ENCODE results near the gene NPPA.

The NPPA gene

DNA sequence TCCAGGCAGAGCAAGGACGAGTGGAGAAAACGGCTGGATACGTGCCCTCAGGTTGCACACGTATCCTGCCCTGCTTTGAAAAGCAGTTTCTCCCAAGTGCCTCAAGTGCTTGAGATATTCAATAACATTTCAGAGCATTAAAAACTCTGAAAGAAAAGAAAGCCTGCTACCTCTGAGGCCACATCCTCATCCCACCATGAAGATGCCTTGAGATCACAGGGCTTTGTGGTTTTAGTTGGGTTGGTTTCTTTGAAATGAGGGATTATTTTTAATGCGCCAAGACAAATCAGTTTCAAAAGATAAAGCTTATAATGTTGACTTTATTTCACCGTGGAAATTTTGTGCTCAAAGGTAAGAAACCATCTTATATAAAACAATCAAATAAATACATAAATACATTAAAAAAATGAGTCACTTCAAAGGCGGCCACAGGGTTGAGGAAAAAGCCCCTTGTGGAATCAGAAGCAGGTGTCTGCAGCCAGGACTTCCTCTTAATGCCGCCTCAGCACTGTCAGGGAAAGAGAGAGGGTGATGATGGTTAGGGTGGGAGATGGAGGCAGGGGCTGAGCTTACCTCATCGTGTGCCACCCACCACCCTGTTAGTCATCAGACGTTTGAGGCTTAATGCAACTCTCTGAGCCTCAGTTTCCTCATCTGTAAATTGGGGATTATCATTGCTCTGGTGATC lies 9.7 kb upstream of the NPPA start:
- peaks cover 24% of the 10 kb centered on the region for H3K27me3 ChIP-seq (ENCODE audit: low read depth, low read length)

DNA sequence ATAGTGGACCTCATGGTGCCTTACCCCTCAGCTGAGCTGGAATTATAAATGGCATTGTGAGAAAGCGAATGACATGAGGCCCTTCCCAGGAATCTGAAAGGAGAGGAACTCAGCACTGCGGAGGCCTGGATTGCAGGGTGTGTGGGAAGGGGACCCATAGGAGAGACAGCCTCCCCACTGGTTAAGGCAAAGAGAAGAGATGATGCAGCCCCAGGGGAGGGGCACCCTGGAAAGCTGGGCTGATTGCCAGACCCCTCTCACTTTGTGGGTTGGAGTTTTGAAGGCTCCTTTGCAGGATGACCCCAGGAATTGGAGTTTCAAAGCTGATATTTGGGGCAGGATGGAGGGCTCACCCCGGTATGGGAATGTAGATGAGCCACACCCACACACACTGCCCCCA lies 9.1 kb upstream of the NPPA start:
- Histone ChIP-seq H3K36me3 (ENCODE audit: control insufficient read depth in 1 of 2, insufficient read depth in 2 of 2, low read length in 2 of 2) (no peaks in the 10 kb centered on the region), H3K4me3 (ENCODE audit: low read depth in 1 of 2, low read length in 2 of 2) (no peak overlapping the region), H3K9me3 (ENCODE audit: control insufficient read depth in 1 of 2, low read length in 2 of 2) (no peaks in the 10 kb centered on the region), H3K4me1 (ENCODE audit: control insufficient read depth in 1 of 2, insufficient read depth in 2 of 2, low read length in 2 of 2) (peaks cover 0 to 5% of the 10 kb centered on the region in 2 donors), H3K27me3 (ENCODE audit: low read depth, low read length) (peaks cover 24% of the 10 kb centered on the region), H3K27ac (ENCODE audit: low read length) (no peak overlapping the region)

More for the DNA sequence above, 9.7 kb upstream of the NPPA start:
- Histone ChIP-seq H3K4me1 (ENCODE audit: control insufficient read depth in 1 of 2, insufficient read depth in 2 of 2, low read length in 2 of 2) (peaks cover 0 to 5% of the 10 kb centered on the region in 2 donors), H3K36me3 (ENCODE audit: control insufficient read depth in 1 of 2, insufficient read depth in 2 of 2, low read length in 2 of 2) (no peaks in the 10 kb centered on the region), H3K9me3 (ENCODE audit: control insufficient read depth in 1 of 2, low read length in 2 of 2) (no peaks in the 10 kb centered on the region), H3K4me3 (ENCODE audit: low read depth in 1 of 2, low read length in 2 of 2) (no peak overlapping the region), H3K27ac (ENCODE audit: low read length) (no peak overlapping the region)

DNA sequence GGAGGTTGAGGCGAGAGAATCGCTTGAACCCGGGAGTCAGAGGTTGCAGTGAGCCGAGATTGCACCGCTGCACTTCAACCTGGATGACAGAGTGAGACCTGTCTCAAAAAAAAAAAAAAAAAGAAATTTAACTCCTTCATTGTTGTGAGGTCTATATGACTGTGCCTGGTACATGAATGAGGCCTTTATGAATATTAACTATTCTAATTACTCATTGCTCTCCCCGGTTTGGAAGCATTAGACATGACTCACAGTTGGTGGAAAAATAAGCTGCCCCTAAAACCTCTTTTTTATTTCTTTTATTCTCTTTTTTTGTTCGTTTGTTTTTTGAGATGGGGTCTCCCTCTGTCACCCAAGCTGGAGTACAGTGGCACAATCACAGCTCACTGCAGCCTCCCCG lies 7.8 kb upstream of the NPPA start:
- H3K4me1 ChIP-seq (ENCODE audit: control insufficient read depth in 1 of 2, insufficient read depth in 2 of 2, low read length in 2 of 2), result peaks cover 0 to 5% of the 10 kb centered on the region in 2 donors
- no peaks in the 10 kb centered on the region for H3K9me3 ChIP-seq (ENCODE audit: control insufficient read depth in 1 of 2, low read length in 2 of 2)
- no peaks in the 10 kb centered on the region for H3K36me3 ChIP-seq (ENCODE audit: control insufficient read depth in 1 of 2, insufficient read depth in 2 of 2, low read length in 2 of 2)
- no peak overlapping the region for H3K27ac ChIP-seq (ENCODE audit: low read length)
- H3K4me3 ChIP-seq (ENCODE audit: low read depth in 1 of 2, low read length in 2 of 2), result no peak overlapping the region
- peaks cover 22% of the 10 kb centered on the region for H3K27me3 ChIP-seq (ENCODE audit: low read depth, low read length)

- H3K36me3 ChIP-seq (ENCODE audit: control insufficient read depth in 1 of 2, insufficient read depth in 2 of 2, low read length in 2 of 2), result no peaks in the 10 kb centered on the region
- H3K9me3 ChIP-seq (ENCODE audit: control insufficient read depth in 1 of 2, low read length in 2 of 2), result no peaks in the 10 kb centered on the region
- peaks cover 0 to 5% of the 10 kb centered on the region in 2 donors for H3K4me1 ChIP-seq (ENCODE audit: control insufficient read depth in 1 of 2, insufficient read depth in 2 of 2, low read length in 2 of 2)
- no peak overlapping the region for H3K4me3 ChIP-seq (ENCODE audit: low read depth in 1 of 2, low read length in 2 of 2)
- peaks cover 14% of the 10 kb centered on the region for H3K27me3 ChIP-seq (ENCODE audit: low read depth, low read length)
- no peak overlapping the region for H3K27ac ChIP-seq (ENCODE audit: low read length)
Observed at GRCh38 chr1:11854519-11854918, 6.9 kb upstream of the NPPA start.

DNA sequence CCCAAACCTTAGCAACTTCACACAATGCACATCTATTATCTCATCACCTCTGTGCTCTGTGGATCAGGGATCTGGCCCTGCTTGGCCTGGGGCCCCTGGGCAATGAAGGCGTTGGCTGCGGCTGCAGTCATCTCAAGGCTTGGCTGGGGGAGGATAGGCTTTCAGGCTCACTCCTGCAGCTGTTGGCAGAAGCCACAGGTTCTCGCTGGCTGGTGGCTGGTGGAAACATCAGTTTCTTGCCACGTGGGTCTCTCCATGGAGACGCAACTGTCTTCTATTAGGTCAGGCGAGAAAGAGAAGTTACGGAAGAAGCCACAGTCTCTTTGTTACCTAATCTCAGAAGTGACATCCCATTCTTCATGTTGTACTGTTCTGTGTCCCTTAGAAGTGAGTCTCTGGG lies 3.6 kb upstream of the NPPA start:
- Histone ChIP-seq H3K4me3 (ENCODE audit: low read depth in 1 of 2, low read length in 2 of 2) (no peak overlapping the region), H3K27me3 (ENCODE audit: low read depth, low read length) (no peaks in the 10 kb centered on the region), H3K27ac (ENCODE audit: low read length) (no peak overlapping the region), H3K9me3 (ENCODE audit: control insufficient read depth in 1 of 2, low read length in 2 of 2) (no peaks in the 10 kb centered on the region), H3K4me1 (ENCODE audit: control insufficient read depth in 1 of 2, insufficient read depth in 2 of 2, low read length in 2 of 2) (no peaks in the 10 kb centered on the region), H3K36me3 (ENCODE audit: control insufficient read depth in 1 of 2, insufficient read depth in 2 of 2, low read length in 2 of 2) (peaks cover 3 to 4% of the 10 kb centered on the region in 2 donors)

DNA sequence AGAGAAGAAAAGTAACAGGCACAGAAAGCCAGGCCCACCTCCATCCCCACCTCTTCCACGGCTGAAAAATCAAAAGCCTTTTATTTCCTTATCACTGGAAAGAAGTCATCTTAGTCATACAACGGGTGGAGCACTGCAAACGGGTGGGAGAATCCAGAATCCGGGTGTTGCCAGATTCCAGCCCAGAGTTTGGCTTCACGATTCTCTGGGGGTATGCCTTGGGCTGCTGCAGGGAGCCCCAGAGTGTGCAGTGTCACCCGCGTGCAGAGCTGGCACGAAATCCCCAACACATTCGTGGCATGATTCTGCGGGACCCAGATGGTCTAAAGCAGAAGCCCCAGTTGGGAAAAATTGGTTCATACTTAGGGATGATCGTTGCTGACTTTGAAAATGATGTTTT lies 2.6 kb upstream of the NPPA start:
- H3K4me3 ChIP-seq (ENCODE audit: low read depth in 1 of 2, low read length in 2 of 2), result no peak overlapping the region
- H3K4me1 ChIP-seq (ENCODE audit: control insufficient read depth in 1 of 2, insufficient read depth in 2 of 2, low read length in 2 of 2), result no peaks in the 10 kb centered on the region
- no peak overlapping the region for H3K27ac ChIP-seq (ENCODE audit: low read length)
- H3K9me3 ChIP-seq (ENCODE audit: control insufficient read depth in 1 of 2, low read length in 2 of 2), result no peaks in the 10 kb centered on the region
- H3K36me3 ChIP-seq (ENCODE audit: control insufficient read depth in 1 of 2, insufficient read depth in 2 of 2, low read length in 2 of 2), result peaks cover 3 to 11% of the 10 kb centered on the region in 2 donors
- H3K27me3 ChIP-seq (ENCODE audit: low read depth, low read length), result no peaks in the 10 kb centered on the region

DNA sequence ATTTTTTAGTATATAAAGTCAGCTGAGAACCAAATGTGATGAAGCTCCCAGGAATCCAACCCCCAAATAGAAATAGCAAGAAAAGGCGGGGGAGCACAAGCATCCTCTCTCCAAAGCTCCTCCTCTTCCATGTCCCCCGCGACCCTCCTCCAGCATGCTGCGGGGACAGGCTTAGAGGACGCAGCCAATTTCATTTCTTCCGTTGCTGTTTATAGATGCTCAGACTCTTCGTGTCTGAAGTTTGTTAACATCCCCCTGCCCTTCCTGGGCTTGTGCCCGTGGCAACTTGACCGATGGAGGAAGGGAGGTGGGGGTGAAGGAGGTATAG lies 754 bp upstream of the NPPA start:
- no peaks in the 10 kb centered on the region for H3K9me3 ChIP-seq (ENCODE audit: control insufficient read depth in 1 of 2, low read length in 2 of 2)
- no peaks in the 10 kb centered on the region for H3K4me1 ChIP-seq (ENCODE audit: control insufficient read depth in 1 of 2, insufficient read depth in 2 of 2, low read length in 2 of 2)
- no peak overlapping the region for H3K4me3 ChIP-seq (ENCODE audit: low read depth in 1 of 2, low read length in 2 of 2)
- no peak overlapping the region for H3K27ac ChIP-seq (ENCODE audit: low read length)
- peaks cover 15 to 26% of the 10 kb centered on the region in 2 donors for H3K36me3 ChIP-seq (ENCODE audit: control insufficient read depth in 1 of 2, insufficient read depth in 2 of 2, low read length in 2 of 2)
- H3K27me3 ChIP-seq (ENCODE audit: low read depth, low read length), result no peaks in the 10 kb centered on the region

DNA sequence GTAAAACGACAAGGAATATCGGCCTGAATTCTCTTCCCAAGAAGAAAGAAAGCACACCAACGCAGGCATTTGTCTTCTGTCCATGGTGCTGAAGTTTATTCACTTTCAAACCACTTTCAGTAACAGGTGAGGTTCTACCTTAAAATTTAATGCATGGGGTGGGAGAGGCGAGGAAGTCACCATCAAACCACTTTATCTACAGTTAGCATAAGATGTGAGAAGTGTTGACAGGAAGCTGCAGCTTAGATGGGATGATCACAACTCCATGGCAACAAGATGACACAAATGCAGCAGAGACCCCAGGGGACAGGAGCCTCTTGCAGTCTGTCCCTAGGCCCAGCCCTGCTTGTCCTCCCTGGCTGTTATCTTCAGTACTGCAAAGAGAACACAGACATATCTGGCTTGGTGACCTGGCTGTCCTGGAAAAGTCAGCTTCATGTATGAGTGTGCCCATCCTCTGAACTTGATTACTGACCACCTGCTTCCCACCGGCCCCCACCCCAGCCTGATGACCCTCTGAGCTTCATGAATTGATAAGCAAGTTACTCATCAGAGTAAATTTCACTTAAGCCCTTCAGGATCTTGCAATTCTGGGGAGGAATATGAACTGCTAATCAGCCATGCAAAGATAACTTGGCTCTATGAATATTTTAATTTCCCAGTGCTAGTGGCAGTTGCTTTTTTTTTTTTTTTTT lies 1.8 kb downstream of the NPPA start:
- Histone ChIP-seq H3K36me3 (ENCODE audit: control insufficient read depth in 1 of 2, insufficient read depth in 2 of 2, low read length in 2 of 2) (peaks cover 37 to 46% of the 10 kb centered on the region in 2 donors), H3K4me3 (ENCODE audit: low read depth in 1 of 2, low read length in 2 of 2) (no peak overlapping the region), H3K9me3 (ENCODE audit: control insufficient read depth in 1 of 2, low read length in 2 of 2) (no peaks in the 10 kb centered on the region), H3K27ac (ENCODE audit: low read length) (no peak overlapping the region), H3K4me1 (ENCODE audit: control insufficient read depth in 1 of 2, insufficient read depth in 2 of 2, low read length in 2 of 2) (peaks cover 0 to 9% of the 10 kb centered on the region in 2 donors), H3K27me3 (ENCODE audit: low read depth, low read length) (no peaks in the 10 kb centered on the region)

DNA sequence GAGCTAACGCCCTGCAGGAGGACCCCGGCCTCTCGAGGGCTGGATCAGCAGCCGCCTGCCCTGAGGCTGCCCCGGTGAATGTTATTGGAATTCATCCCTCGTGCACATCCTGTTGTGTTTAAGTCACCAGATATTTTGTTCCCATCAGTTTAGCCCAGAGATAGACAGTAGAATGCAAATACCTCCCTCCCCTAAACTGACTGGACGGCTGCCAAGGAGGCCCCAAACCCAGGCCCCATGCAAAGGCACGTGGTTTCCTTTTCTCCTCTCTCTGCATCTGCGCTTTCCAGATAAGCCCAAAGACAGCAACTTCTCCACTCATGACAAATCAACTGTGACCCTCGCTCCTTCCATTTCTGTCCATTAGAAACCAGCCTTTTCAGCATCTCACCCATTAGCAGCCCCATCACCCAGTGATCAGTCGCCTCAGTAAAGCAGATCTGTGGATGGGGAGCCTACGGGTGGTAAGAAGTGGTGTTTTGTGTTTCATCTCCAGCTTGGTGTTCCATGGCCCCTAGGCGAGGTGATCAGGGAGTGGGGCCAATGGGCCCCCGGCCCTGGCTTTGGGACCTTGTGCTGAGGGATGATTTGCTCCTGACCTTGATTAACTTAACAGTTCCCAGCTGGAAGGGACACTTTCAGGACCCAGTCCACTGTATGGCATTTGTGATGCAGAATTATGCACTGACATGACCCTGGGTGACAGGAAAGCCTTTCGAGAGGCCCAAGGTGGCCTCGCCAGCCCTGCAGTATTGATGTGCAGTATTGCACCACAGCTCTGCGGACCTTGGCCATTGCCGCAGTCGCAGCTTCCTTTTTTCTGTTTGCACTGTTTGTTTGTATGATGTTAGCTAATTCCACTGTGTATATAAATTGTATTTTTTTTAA lies 5.2 kb downstream of the NPPA start:
- H3K4me1 ChIP-seq (ENCODE audit: control insufficient read depth in 1 of 2, insufficient read depth in 2 of 2, low read length in 2 of 2), result peaks cover 0 to 9% of the 10 kb centered on the region in 2 donors
- no peaks in the 10 kb centered on the region for H3K9me3 ChIP-seq (ENCODE audit: control insufficient read depth in 1 of 2, low read length in 2 of 2)
- no peaks in the 10 kb centered on the region for H3K27me3 ChIP-seq (ENCODE audit: low read depth, low read length)
- H3K4me3 ChIP-seq (ENCODE audit: low read depth in 1 of 2, low read length in 2 of 2), result no peak overlapping the region
- H3K27ac ChIP-seq (ENCODE audit: low read length), result no peak overlapping the region
- H3K36me3 ChIP-seq (ENCODE audit: control insufficient read depth in 1 of 2, insufficient read depth in 2 of 2, low read length in 2 of 2), result peaks cover 59 to 75% of the 10 kb centered on the region in 2 donors

- peaks cover 66 to 80% of the 10 kb centered on the region in 2 donors for H3K36me3 ChIP-seq (ENCODE audit: control insufficient read depth in 1 of 2, insufficient read depth in 2 of 2, low read length in 2 of 2)
- H3K27ac ChIP-seq (ENCODE audit: low read length), result no peak overlapping the region
- H3K4me3 ChIP-seq (ENCODE audit: low read depth in 1 of 2, low read length in 2 of 2), result no peak overlapping the region
- no peaks in the 10 kb centered on the region for H3K27me3 ChIP-seq (ENCODE audit: low read depth, low read length)
- no peaks in the 10 kb centered on the region for H3K9me3 ChIP-seq (ENCODE audit: control insufficient read depth in 1 of 2, low read length in 2 of 2)
- peaks cover 0 to 9% of the 10 kb centered on the region in 2 donors for H3K4me1 ChIP-seq (ENCODE audit: control insufficient read depth in 1 of 2, insufficient read depth in 2 of 2, low read length in 2 of 2)
Observed at GRCh38 chr1:11841245-11842153, 6.1 kb downstream of the NPPA start.
